BJ (cell line): ENCODE data around the gene ANKHD1. TPM values are rescaled to one million over a fixed set of nuclear protein-coding genes. Genes with fewer than 3 reads are reported as not detected.

Experiments used
- CTCF ChIA-PET: fragments of 350-600 bp; formaldehyde crosslinking; extraction: SDS; loops from one replicate; lab custom pipeline; 2021; ENCODE audit warnings: antibody characterized with exemption, inconsistent platforms; lab: Yijun Ruan, JAX
- POLR2A ChIA-PET: fragments of 300-600 bp; sonication (Branson Sonifier 250); formaldehyde crosslinking; extraction: SDS; loops from one replicate; lab custom pipeline; 2021; ENCODE audit warnings: antibody characterized with exemption; lab: Charles Lee
- DNase-seq: peaks from one replicate; pipeline ENCODE4 v3.0.0-alpha.2; 2011; ENCODE audit warnings: low read depth
- H3K27me3 ChIP-seq: 2 replicates; pipeline ENCODE4 v1.6.0; 2011; ENCODE audit warnings: low read length; ENCODE audit not compliant: control insufficient read depth, insufficient read depth
- H3K36me3 ChIP-seq: 2 replicates; pipeline ENCODE4 v1.5.1; 2011; ENCODE audit warnings: low read length; ENCODE audit not compliant: control insufficient read depth, insufficient read depth
- H3K4me3 ChIP-seq: 2 replicates; pipeline ENCODE4 v1.5.1; 2011; ENCODE audit warnings: low read depth, mild to moderate bottlenecking, control low read depth, low read length
- polyA plus RNA-seq: library from polyadenylated mRNA; depleted of rRNA; stranded (reverse); fragments of >200 nt; gene quantifications from 2 replicates; pipeline ENCODE4 v1.2.3, GENCODE V29; 2011
- TF ChIP-seq, protein P1 (sequence below): IDR thresholded peaks from 2 replicates; pipeline ENCODE4 v1.5.1; 2011; ENCODE audit warnings: low read depth, mild to moderate bottlenecking, control low read depth, inconsistent platforms, low read length, moderate library complexity; ENCODE audit not compliant: insufficient read depth

The ANKHD1 gene
- polyA plus RNA-seq, 1 experiment: 28.0 TPM

DNA sequence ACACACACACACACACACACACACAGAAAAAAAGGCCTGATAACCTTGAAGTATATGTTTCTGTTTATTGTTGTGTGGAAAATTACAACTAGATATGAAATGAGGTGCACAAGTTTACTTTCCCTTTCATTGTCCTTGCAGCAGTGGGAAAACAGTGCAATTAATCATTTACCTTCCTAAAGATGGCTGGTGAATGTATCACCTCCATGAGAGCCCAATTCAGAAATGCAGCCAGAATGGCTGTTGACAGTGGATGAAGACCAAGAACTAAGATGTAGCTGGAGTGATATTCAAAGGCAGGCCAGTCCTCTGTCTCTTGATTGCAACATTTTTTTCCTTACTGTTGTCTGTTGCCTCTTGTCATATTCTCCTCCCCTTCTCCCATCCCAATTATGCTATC lies 96.3 kb downstream of the ANKHD1 start:
- DNase-seq: no peak
- no peaks in the 10 kb centered on the region for H3K27me3 ChIP-seq
- TF ChIP-seq, protein P1, sequence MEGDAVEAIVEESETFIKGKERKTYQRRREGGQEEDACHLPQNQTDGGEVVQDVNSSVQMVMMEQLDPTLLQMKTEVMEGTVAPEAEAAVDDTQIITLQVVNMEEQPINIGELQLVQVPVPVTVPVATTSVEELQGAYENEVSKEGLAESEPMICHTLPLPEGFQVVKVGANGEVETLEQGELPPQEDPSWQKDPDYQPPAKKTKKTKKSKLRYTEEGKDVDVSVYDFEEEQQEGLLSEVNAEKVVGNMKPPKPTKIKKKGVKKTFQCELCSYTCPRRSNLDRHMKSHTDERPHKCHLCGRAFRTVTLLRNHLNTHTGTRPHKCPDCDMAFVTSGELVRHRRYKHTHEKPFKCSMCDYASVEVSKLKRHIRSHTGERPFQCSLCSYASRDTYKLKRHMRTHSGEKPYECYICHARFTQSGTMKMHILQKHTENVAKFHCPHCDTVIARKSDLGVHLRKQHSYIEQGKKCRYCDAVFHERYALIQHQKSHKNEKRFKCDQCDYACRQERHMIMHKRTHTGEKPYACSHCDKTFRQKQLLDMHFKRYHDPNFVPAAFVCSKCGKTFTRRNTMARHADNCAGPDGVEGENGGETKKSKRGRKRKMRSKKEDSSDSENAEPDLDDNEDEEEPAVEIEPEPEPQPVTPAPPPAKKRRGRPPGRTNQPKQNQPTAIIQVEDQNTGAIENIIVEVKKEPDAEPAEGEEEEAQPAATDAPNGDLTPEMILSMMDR: no peak

DNA sequence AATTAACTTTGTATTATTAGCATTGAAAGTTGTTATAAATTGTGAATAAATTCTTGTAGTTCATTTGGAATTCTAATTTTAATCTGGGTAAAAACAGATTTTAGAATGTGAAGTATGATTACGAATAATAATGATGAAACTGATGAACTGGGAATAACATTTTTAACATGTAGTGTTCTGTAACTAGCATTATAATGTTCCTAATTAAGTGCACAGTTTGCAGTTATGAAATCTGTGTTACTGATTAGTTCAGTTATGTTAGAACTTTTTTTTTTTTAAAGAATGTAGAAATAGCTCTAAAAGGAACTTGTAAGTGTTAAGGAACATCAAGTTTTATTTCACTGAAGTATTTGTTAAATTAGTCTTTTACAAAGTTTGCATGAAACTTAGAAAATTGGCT lies 97.0 kb downstream of the ANKHD1 start:
- Histone ChIP-seq H3K27me3 (no peaks in the 10 kb centered on the region), H3K36me3 (peaks cover 1% of the 10 kb centered on the region; the same call in 1 of the 2 replicates), H3K4me3 (no peak overlapping the region)
- DNase-seq: no peak
- ChIA-PET POLR2A (no interaction called here), CTCF (no interaction called here)
- TF ChIP-seq, protein P1: no peak

More for the DNA sequence above, 96.3 kb downstream of the ANKHD1 start:
- H3K4me3 ChIP-seq: no peak overlapping the region
- CTCF ChIA-PET: no interaction called here
- POLR2A ChIA-PET: no interaction called here
- H3K36me3 ChIP-seq: peaks cover 1% of the 10 kb centered on the region; the same call in 1 of the 2 replicates

DNA sequence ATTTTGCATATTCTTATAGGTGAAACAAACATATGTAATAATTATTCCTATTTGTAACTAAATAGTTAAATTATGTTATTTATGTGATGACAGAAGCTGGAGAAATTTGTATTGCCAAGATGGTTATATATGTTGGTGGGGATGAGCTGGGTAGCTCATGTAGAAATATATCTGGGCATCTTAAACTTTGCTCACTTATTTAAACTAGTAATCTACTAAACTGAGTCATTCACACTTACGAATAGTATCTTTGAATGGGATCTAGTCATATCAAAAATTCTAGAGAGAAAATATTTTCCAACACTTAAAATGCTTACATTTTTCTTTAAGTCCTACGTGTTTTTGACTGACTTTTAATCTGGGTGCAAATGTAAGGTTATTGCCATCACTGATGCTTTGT lies 101.2 kb downstream of the ANKHD1 start:
- ChIA-PET CTCF (no interaction called here), POLR2A (no interaction called here)
- H3K27me3 ChIP-seq: no peaks in the 10 kb centered on the region
- no peak for DNase-seq
- H3K36me3 ChIP-seq: peaks cover 7% of the 10 kb centered on the region
- no peak overlapping the region for H3K4me3 ChIP-seq
- TF ChIP-seq, protein P1: no peak

DNA sequence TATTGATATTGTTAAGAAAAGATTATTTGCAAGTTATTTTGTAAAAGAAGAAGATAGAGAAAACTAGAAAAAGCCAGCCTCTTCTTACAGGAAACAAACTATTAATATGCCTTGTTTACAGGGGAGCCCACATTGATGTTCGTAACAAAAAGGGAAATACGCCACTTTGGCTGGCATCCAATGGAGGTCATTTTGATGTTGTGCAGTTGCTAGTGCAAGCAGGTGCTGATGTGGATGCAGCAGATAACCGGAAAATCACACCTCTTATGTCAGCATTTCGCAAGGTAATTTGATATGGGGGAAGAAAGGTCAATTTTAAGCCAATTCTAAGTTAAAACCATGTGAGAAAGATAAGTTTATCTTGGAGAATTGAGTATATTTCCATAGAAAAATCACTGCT lies 108.3 kb downstream of the ANKHD1 start:
- no peak overlapping the region for H3K4me3 ChIP-seq
- ChIA-PET POLR2A (no interaction called here), CTCF (no interaction called here)
- TF ChIP-seq, protein P1: no peak
- peaks cover 10% of the 10 kb centered on the region for H3K36me3 ChIP-seq
- no peaks in the 10 kb centered on the region for H3K27me3 ChIP-seq
- no peak for DNase-seq

DNA sequence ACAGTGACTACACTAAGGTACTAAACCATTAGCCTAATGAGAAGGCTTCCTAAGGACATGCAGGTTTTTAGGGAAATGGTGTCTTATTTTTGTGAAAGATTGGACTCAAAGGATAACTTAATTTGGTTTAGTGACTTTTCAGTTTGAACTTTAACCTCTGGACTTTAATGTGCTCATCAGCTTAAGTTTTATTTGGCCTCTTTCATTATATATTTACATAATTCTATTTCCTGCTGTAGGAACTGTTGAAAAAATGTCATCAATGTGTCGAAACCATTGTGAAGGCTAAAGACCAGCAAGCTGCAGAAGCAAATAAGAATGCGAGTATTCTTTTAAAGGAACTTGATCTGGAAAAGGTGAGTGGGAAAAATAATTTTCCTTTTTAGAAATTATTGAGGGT lies 111.5 kb downstream of the ANKHD1 start:
- ChIA-PET CTCF (no interaction called here), POLR2A (no interaction called here)
- no peak overlapping the region for H3K4me3 ChIP-seq
- H3K36me3 ChIP-seq: peaks cover 4% of the 10 kb centered on the region
- TF ChIP-seq, protein P1: no peak
- no peak for DNase-seq
- H3K27me3 ChIP-seq: no peaks in the 10 kb centered on the region
